Erythroblast (primary cell): ENCODE measurements around the gene NTNG2.

ENCODE experiments used
- GATA1 ChIP-seq: IDR thresholded peaks from 2 replicates; pipeline ENCODE4 v1.6.1; 2011; ENCODE audit warnings: low read depth, mild to moderate bottlenecking, control low read depth, low read length, moderate library complexity
- POLR2A ChIP-seq: IDR thresholded peaks from 2 replicates; pipeline ENCODE4 v1.6.1; 2011; ENCODE audit warnings: mild to moderate bottlenecking, low read length

DNA sequence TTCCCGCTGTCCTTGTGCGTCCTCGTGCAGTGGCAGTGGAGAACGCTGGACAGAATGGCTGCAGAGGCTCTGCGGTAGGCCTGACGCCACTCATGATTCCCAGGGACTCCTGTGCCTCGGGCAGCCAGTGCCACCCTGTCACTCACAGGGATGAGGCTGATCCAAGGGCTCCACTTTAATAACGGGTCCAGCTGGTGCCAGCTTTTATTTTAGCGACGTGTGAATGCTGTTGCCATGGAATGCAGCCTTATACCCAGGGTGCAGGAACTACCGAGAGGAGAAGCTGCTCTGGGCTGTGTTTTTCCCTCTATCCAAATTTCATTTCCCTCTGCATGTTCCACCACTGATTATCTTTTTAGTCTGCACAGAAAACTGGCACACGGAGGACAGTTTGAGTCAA is 15.8 kb upstream of the NTNG2 start:
- TF ChIP-seq POLR2A (no peak), GATA1 (no peak)
